BLaER1 (cell line): ENCODE data around the gene KBTBD7.

Experiments
- H3K27ac ChIP-seq: shearing (Covaris generic); formaldehyde crosslinking; 2 replicates; pipeline ENCODE4 v1.8.1; 2022
- H3K27me3 ChIP-seq: shearing (Covaris generic); formaldehyde crosslinking; 2 replicates; pipeline ENCODE4 v1.8.1; 2022
- H3K36me3 ChIP-seq: shearing (Covaris generic); formaldehyde crosslinking; 2 replicates; pipeline ENCODE4 v1.8.1; 2022
- H3K4me1 ChIP-seq: shearing (Covaris generic); formaldehyde crosslinking; 2 replicates; pipeline ENCODE4 v1.8.1; 2022
- H3K4me2 ChIP-seq: shearing (Covaris generic); formaldehyde crosslinking; 2 replicates; pipeline ENCODE4 v1.8.1; 2022
- H3K4me3 ChIP-seq: shearing (Covaris generic); formaldehyde crosslinking; 2 replicates; pipeline ENCODE4 v1.8.1; 2022
- H3K9ac ChIP-seq: shearing (Covaris generic); formaldehyde crosslinking; 2 replicates; pipeline ENCODE4 v1.8.1; 2022
- H3K9me3 ChIP-seq: shearing (Covaris generic); formaldehyde crosslinking; 2 replicates; pipeline ENCODE4 v1.8.1; 2022
- H4K20me1 ChIP-seq: shearing (Covaris generic); formaldehyde crosslinking; 2 replicates; pipeline ENCODE4 v1.8.1; 2022
- Cebpa-rat ChIP-seq: shearing (Covaris generic); IDR thresholded peaks from 2 replicates; pipeline ENCODE4 v1.8.1; 2022

The KBTBD7 gene

DNA sequence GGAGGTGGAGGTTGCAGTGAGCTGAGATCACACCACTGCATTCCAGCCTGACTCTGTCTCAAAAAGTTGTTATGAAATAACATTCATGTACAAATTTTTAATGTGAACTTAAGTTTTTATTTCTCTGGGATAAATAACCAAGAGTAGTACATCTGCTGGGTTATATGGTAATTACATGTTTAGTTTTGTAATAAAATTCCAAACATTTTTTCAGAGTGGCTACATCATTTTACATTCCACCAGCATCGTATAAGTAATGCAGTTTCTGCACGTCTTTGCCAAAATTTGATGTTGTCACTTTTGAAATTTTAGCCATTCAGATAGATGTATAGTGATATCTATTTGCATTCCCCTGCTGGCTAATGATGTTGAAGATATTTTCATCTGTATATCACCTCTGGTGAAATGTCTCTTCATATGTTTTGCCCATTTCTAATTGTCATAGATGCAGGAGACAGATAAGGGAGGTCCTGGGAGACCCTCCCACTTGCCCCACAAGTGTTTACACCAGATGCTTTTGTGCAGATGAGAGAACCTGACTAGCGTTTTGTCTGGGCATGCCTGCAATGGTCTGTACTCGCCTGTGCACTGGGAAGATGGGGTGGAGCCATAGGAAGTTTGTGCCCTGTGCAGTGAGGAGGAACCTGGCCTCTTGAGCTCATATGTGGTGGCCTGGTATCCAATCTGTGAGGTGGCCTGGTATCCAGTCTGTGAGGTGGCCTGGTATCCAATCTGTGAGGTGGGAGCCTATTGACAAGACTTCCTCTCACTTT is 49.0 kb downstream of the KBTBD7 start:
- H3K4me1 ChIP-seq, result no peaks in the 10 kb centered on the region
- H4K20me1 ChIP-seq, result no peaks in the 10 kb centered on the region
- H3K27me3 ChIP-seq, result no peaks in the 10 kb centered on the region
- peaks cover 33% of the 10 kb centered on the region for H3K36me3 ChIP-seq
- no peak overlapping the region for H3K4me2 ChIP-seq
- peaks cover 57% of the 10 kb centered on the region for H3K9me3 ChIP-seq
- no peak overlapping the region for H3K4me3 ChIP-seq
- H3K9ac ChIP-seq, result no peak overlapping the region
- H3K27ac ChIP-seq, result no peak overlapping the region
- no peak for TF ChIP-seq Cebpa-rat

DNA sequence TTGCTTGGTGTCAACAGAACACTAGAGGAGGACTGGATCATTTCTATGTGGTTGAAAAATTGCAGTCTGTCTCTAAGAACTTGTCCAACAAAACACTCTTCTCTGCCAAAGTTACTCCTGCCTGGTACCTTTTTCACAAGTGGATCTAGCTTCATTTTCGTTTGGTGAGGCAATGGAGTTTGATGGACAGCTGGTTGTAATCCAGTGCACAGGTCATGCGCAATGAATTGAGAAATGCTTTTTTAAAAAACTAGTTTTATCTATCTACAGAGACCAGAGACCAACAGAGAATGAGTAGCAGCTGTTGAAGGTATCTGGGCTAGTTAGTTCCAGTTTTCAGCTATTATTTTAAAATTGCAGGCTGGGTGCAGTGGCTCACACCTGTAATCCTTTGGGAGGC is 49.8 kb downstream of the KBTBD7 start:
- Histone ChIP-seq H3K4me3 (no peak overlapping the region), H3K27me3 (no peaks in the 10 kb centered on the region), H3K4me1 (no peaks in the 10 kb centered on the region), H3K27ac (no peak overlapping the region), H3K4me2 (no peak overlapping the region), H4K20me1 (no peaks in the 10 kb centered on the region), H3K36me3 (peaks cover 25% of the 10 kb centered on the region), H3K9me3 (peaks cover 49% of the 10 kb centered on the region), H3K9ac (no peak overlapping the region)
- no peak for TF ChIP-seq Cebpa-rat
